Thyroid gland (tissue), 4 donors: ENCODE measurements around the gene SULT2B1. TPM values are rescaled to one million over a fixed set of nuclear protein-coding genes. Genes with fewer than 3 reads are reported as not detected.
A peak's percentile ranks its signal among the peaks of the same experiment; 100 is the strongest.

Experiments
- DNase-seq, 2 donors: peaks; one replicate each; pipeline ENCODE4 v3.0.0-alpha.2; 2019
- H3K27ac ChIP-seq, 3 donors: fragments of 200-600 bp; sonication (generic); 1 replicate in 2 of 3; 2 replicates in 1 of 3; pipeline ENCODE4 v1.5.1; 2016 to 2019; ENCODE audit warnings: mild to moderate bottlenecking in 1 of 3, moderate library complexity in 1 of 3
- H3K27me3 ChIP-seq: fragments of 200-600 bp; sonication (generic); one replicate; pipeline ENCODE4 v1.5.1; 2019
- H3K36me3 ChIP-seq, 2 donors: fragments of 200-600 bp; sonication (generic); one replicate each; pipeline ENCODE4 v1.5.1; 2016 to 2019
- H3K4me1 ChIP-seq, 2 donors: fragments of 200-600 bp; sonication (generic); one replicate each; pipeline ENCODE4 v1.5.1; 2017 to 2019
- H3K4me3 ChIP-seq, 3 donors: fragments of 200-600 bp; sonication (generic); replicated peaks in 1 of 3; 1 replicate in 2 of 3; 2 replicates in 1 of 3; pipeline ENCODE4 v1.5.1; 2016; ENCODE audit warnings: mild to moderate bottlenecking in 1 of 3
- H3K9me3 ChIP-seq: fragments of 200-600 bp; sonication (generic); one replicate; pipeline ENCODE4 v1.5.1; 2017
- CTCF ChIP-seq, 6 experiments: fragments of 200-600 bp in 3 of 6; fragments of 450-650 bp in 3 of 6; sonication (generic) in 3 of 6; IDR thresholded peaks; one replicate each; pipeline ENCODE4 v1.5.1; 2016 to 2019; ENCODE audit warnings: antibody characterized with exemption in 6 of 6, mild to moderate bottlenecking in 2 of 6, inconsistent platforms in 1 of 6, moderate library complexity in 1 of 6
- POLR2A ChIP-seq, 2 donors: fragments of 450-650 bp; IDR thresholded peaks; one replicate each; pipeline ENCODE4 v1.6.1; 2017; ENCODE audit warnings: antibody characterized with exemption in 2 of 2, mild to moderate bottlenecking in 2 of 2, moderate library complexity in 1 of 2
- WGBS, 2 donors: methylation state at CpG; one replicate each; pipeline ENCODE4 v1.1.5; 2017; 5-methylcytosine and 5-hydroxymethylcytosine counted together
- intact Hi-C: fragments of 100-400 bp; cut with DNase I; formaldehyde crosslinking; loops from one replicate; pipeline ENCODE4 v1.15.1; 2023
- total RNA-seq, 4 donors: library from RNA; depleted of rRNA; stranded (reverse); fragments of >200 nt; gene quantifications; one replicate each; pipeline ENCODE4 v1.2.3, GENCODE V29; 2016

The SULT2B1 gene
- total RNA-seq, 4 donors from 2014 or later: 0.54 to 0.88 (median 0.78) TPM; not detected in 1

- Histone ChIP-seq H3K36me3 (no peaks in the 10 kb centered on the region), H3K4me3 (no peak overlapping the region), H3K4me1 (peaks cover 24 to 51% of the 10 kb centered on the region in 2 donors), H3K27me3 (no peaks in the 10 kb centered on the region), H3K9me3 (no peaks in the 10 kb centered on the region), H3K27ac (peak overlapping the region; percentile 98 to 99 (median 99))
- no peak for TF ChIP-seq POLR2A (IDR thresholded peaks at IDR 0.05)
- TF ChIP-seq CTCF (IDR thresholded peaks at IDR 0.05): no peak
- 65 to 76% methylated on average over 18 to 22 of the region's 22 CpGs for WGBS, 2 donors
- intact Hi-C loops: no loop called here
- peak; percentile 58 to 60 for DNase-seq
Measured at GRCh38 chr19:48633148-48634035, 81.4 kb downstream of the SULT2B1 start.

GRCh38 chr19:48634036-48634342 lies 82.0 kb downstream of the SULT2B1 start:
- Histone ChIP-seq H3K9me3 (no peaks in the 10 kb centered on the region), H3K36me3 (no peaks in the 10 kb centered on the region), H3K27me3 (no peaks in the 10 kb centered on the region), H3K27ac (peak overlapping the region; percentile 98 to 99 (median 99)), H3K4me3 (no peak overlapping the region), H3K4me1 (peaks cover 29 to 57% of the 10 kb centered on the region in 2 donors)
- intact Hi-C loops: no loop called here
- 37 to 44% methylated on average over 7 of the region's 7 CpGs for WGBS, 2 donors
- TF ChIP-seq POLR2A (IDR thresholded peaks at IDR 0.05) (no peak), CTCF (IDR thresholded peaks at IDR 0.05) (no peak)
- DNase-seq: no peak

- WGBS, 2 donors: 9 to 13% methylated on average over 13 to 16 of the region's 37 CpGs
- intact Hi-C loops: no loop called here
- Histone ChIP-seq H3K27me3 (no peaks in the 10 kb centered on the region), H3K36me3 (no peaks in the 10 kb centered on the region), H3K4me3 (peak overlapping the region in 2 of 3 donors; percentile 33 to 71), H3K9me3 (no peaks in the 10 kb centered on the region), H3K27ac (peak overlapping the region; percentile 99 to 100 (median 99)), H3K4me1 (peaks cover 29 to 58% of the 10 kb centered on the region in 2 donors)
- peak; percentile 99 to 100 for DNase-seq
- TF ChIP-seq CTCF (IDR thresholded peaks at IDR 0.05): peak in 1 of 6 experiments; percentile 33
- TF ChIP-seq POLR2A (IDR thresholded peaks at IDR 0.05): peak; percentile 78 to 93
Measured at GRCh38 chr19:48634424-48635262, 82.7 kb downstream of the SULT2B1 start.

- Histone ChIP-seq H3K4me3 (peak overlapping the region; percentile 38 to 71 (median 62)), H3K36me3 (no peaks in the 10 kb centered on the region), H3K9me3 (no peaks in the 10 kb centered on the region), H3K27ac (peak overlapping the region; percentile 99 to 100 (median 99)), H3K4me1 (peaks cover 29 to 55% of the 10 kb centered on the region in 2 donors), H3K27me3 (no peaks in the 10 kb centered on the region)
- intact Hi-C loops: no loop called here
- DNase-seq: peak; percentile 73 to 76
- 5 to 16% methylated on average over 5 to 13 of the region's 67 CpGs for WGBS, 2 donors
- no peak for TF ChIP-seq CTCF (IDR thresholded peaks at IDR 0.05)
- peak in 1 of 2 donors; percentile 85 for TF ChIP-seq POLR2A (IDR thresholded peaks at IDR 0.05)
Measured at GRCh38 chr19:48635263-48635965, 83.4 kb downstream of the SULT2B1 start.
